Breast epithelium (tissue), 3 donors: ENCODE results near the gene MGST2.

Experiments
- POLR2A ChIP-seq: fragments of 450-650 bp; IDR thresholded peaks from one replicate; pipeline ENCODE4 v1.6.1; 2016; ENCODE audit warnings: antibody characterized with exemption, mild to moderate bottlenecking, moderate library complexity
- POLR2AphosphoS5 ChIP-seq, 3 donors: sonication (generic); formaldehyde crosslinking; IDR thresholded peaks; one replicate each; pipeline ENCODE4 v1.6.1; 2017; ENCODE audit warnings: antibody characterized with exemption in 3 of 3
- TF ChIP-seq, protein P1 (sequence below), 3 donors: fragments of 450-650 bp; IDR thresholded peaks; one replicate each; pipeline ENCODE4 v1.5.1; 2016 to 2017; ENCODE audit warnings: antibody characterized with exemption in 3 of 3, mild to moderate bottlenecking in 3 of 3, moderate library complexity in 3 of 3

DNA sequence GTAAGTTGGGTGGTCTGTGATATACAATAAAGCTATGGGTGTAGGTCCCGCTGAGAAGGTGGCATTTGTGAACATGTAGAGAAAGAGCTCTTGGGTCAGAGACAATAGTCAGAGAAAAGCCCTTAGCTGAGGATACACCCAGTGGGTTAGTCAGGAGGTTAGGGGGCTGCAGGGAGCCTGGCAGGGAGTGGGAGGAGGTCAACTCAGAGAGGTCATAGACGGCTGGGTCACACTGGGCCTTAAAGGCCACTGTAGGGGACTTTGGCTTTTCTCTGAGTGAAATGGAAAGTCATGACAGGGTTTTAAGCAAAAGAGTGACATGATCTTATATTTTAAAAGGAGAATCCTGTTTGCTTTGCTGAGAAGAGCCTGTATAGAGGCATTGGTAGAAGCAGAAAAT, 16.7 kb downstream of the MGST2 start:
- TF ChIP-seq, protein P1, sequence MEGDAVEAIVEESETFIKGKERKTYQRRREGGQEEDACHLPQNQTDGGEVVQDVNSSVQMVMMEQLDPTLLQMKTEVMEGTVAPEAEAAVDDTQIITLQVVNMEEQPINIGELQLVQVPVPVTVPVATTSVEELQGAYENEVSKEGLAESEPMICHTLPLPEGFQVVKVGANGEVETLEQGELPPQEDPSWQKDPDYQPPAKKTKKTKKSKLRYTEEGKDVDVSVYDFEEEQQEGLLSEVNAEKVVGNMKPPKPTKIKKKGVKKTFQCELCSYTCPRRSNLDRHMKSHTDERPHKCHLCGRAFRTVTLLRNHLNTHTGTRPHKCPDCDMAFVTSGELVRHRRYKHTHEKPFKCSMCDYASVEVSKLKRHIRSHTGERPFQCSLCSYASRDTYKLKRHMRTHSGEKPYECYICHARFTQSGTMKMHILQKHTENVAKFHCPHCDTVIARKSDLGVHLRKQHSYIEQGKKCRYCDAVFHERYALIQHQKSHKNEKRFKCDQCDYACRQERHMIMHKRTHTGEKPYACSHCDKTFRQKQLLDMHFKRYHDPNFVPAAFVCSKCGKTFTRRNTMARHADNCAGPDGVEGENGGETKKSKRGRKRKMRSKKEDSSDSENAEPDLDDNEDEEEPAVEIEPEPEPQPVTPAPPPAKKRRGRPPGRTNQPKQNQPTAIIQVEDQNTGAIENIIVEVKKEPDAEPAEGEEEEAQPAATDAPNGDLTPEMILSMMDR (IDR thresholded peaks at IDR 0.05) = no peak
- no peak for TF ChIP-seq POLR2AphosphoS5 (IDR thresholded peaks at IDR 0.05)
- no peak for TF ChIP-seq POLR2A
